ENCODE data around the gene SHB. TPM values are rescaled to one million over a fixed set of nuclear protein-coding genes. Genes with fewer than 3 reads are reported as not detected.
A peak's percentile ranks its signal among the peaks of the same experiment; 100 is the strongest.

Gene SHB
- total RNA-seq, 1 experiment from 2014 or later: 28.7 TPM

DNA sequence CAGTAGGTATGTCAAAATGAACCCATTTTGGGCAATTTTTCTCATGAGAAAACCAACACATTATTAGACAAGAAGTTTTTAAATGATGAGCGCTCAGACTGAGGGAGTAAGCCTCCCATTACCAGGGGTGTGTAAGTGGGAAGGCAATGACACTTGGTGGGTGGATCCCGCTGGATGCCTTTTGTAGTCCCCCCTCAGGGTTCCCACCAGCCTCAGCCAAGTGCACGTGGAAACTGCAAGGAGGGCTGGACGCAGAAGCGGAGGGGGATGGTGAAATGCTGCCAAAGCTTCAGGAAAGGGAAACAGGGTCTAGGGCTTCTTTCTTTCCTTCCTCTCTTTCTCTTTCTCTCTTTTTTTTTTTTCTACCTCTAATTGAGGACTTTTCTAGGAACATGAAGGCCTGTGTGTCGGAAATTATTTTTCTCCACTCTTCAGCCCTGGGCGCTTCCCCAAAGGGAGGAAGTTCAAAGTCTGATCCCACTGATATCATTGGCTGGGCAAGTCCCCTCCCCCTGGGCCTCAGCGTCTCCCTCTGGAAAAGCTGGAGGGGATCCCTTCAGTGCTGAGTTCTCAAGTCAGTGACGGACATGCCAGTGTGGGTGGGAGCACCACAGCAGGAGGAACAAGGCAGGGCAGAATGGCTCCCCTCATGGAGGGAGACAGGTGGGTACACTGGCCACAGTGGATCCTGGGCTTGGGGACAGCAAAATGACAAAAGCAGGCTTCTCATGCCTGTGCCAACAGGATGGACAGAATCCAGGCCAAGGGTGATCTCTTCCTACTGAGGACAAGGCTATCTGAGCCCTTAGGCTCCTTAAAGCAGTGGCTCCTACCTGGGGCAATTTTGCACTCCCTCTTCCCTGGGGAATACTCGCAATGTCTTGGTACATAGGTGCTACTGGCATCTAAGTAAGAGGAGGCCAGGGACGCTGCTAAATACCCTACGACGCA lies 141.2 kb downstream of the SHB start:
- ChIA-PET RAD21 (ENCODE audit: low non-redundant PET in 1 of 2, low total read pairs in 2 of 2, uncharacterized antibody in 2 of 2, unreplicated experiment in 2 of 2) (interaction anchor here in 1 of 2 experiments (0.5 kb wide), 1 partner anchor 93 kb away, joined by 5 read pairs; no protein-coding TSS in a partner anchor), POLR2A (no interaction called here), CTCF (no interaction called here)
- no peaks in the 10 kb centered on the region for H3K27me3 ChIP-seq (ENCODE audit: insufficient read depth, low read length)
- no peak for DNase-seq (ENCODE audit: low read depth, low spot score)
- intact Hi-C loops (cut with micrococcal nuclease): loop anchor here (5.0 kb wide), 1 partner anchor 159 kb away; no protein-coding TSS in a partner anchor
- no peak overlapping the region for H2AFZ ChIP-seq (ENCODE audit: low read depth, low read length, poor library complexity, severe bottlenecking)
- H3K9me2 ChIP-seq (ENCODE audit: insufficient read depth): no peaks in the 10 kb centered on the region
- no peak for TF ChIP-seq CEBPB (IDR thresholded peaks at IDR 0.05; ENCODE audit: low read depth)
- TF ChIP-seq ELF1 (IDR thresholded peaks at IDR 0.05; ENCODE audit: borderline replicate concordance, low read depth): no peak
- TF ChIP-seq, protein P1, sequence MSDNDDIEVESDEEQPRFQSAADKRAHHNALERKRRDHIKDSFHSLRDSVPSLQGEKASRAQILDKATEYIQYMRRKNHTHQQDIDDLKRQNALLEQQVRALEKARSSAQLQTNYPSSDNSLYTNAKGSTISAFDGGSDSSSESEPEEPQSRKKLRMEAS (IDR thresholded peaks at IDR 0.05): no peak
- TF ChIP-seq YY1 (IDR thresholded peaks at IDR 0.05; ENCODE audit: extremely low read depth, insufficient replicate concordance, low read depth, low read length): no peak
- TF ChIP-seq POLR2A (IDR thresholded peaks at IDR 0.05; ENCODE audit: borderline replicate concordance, extremely low read depth, insufficient read depth, insufficient read length): no peak
- TF ChIP-seq TCF7L2 (IDR thresholded peaks at IDR 0.05; ENCODE audit: borderline replicate concordance, extremely low read depth, insufficient read depth, insufficient read length): no peak
- TF ChIP-seq ZFX (IDR thresholded peaks at IDR 0.05): no peak
- no peak for TF ChIP-seq SIN3A (IDR thresholded peaks at IDR 0.05; ENCODE audit: low read depth)
- TF ChIP-seq, protein P2, sequence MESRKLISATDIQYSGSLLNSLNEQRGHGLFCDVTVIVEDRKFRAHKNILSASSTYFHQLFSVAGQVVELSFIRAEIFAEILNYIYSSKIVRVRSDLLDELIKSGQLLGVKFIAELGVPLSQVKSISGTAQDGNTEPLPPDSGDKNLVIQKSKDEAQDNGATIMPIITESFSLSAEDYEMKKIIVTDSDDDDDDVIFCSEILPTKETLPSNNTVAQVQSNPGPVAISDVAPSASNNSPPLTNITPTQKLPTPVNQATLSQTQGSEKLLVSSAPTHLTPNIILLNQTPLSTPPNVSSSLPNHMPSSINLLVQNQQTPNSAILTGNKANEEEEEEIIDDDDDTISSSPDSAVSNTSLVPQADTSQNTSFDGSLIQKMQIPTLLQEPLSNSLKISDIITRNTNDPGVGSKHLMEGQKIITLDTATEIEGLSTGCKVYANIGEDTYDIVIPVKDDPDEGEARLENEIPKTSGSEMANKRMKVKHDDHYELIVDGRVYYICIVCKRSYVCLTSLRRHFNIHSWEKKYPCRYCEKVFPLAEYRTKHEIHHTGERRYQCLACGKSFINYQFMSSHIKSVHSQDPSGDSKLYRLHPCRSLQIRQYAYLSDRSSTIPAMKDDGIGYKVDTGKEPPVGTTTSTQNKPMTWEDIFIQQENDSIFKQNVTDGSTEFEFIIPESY (IDR thresholded peaks at IDR 0.05; ENCODE audit: extremely low read depth, insufficient replicate concordance, low read length): no peak
- ATAC-seq: no peak
- peaks cover 13% of the 10 kb centered on the region; the same call in 1 of the 2 replicates for H3K79me2 ChIP-seq (ENCODE audit: insufficient read depth, low read length)
- peak overlapping the region; percentile 78; the same call in 1 of the 2 replicates for H3K4me2 ChIP-seq (ENCODE audit: low read length)
- BruUV-seq (replicated peaks): no TSS peak
- H3K36me3 ChIP-seq (ENCODE audit: control insufficient read depth in 1 of 2, insufficient read depth in 2 of 2, low read length in 2 of 2): no peaks in the 10 kb centered on the region
- H3K4me1 ChIP-seq (ENCODE audit: control insufficient read depth in 1 of 2, insufficient read depth in 2 of 2, low read length in 2 of 2): peaks cover 46 to 62% of the 10 kb centered on the region in 2 experiments
- H3K9me3 ChIP-seq (ENCODE audit: control insufficient read depth in 1 of 2, insufficient read depth in 1 of 2, low read depth in 1 of 2, low read length in 2 of 2): no peaks in the 10 kb centered on the region
- no peaks in the 10 kb centered on the region for H4K20me1 ChIP-seq (ENCODE audit: insufficient read depth)
- H3K4me3 ChIP-seq (replicated peaks in 1 of 2; ENCODE audit: low read depth in 1 of 2, low read length in 2 of 2): no peak overlapping the region
- H3K9ac ChIP-seq (ENCODE audit: low read length): no peak overlapping the region
- no peak overlapping the region for H3K27ac ChIP-seq (ENCODE audit: low read depth, low read length)
